ENCODE data around the gene TPCN2.

Gene TPCN2

GRCh38 chr11:69173331-69173730 is 124.6 kb downstream of the TPCN2 start:
- no peaks in the 10 kb centered on the region for H3K27me3 ChIP-seq (ENCODE audit: control insufficient read depth, insufficient read depth, low read length)
- H3K36me3 ChIP-seq (ENCODE audit: control insufficient read depth, insufficient read depth, low read length), result no peaks in the 10 kb centered on the region
- no peak overlapping the region for H3K9ac ChIP-seq (ENCODE audit: low read length)
- no peaks in the 10 kb centered on the region for H3K9me3 ChIP-seq (ENCODE audit: control insufficient read depth, low read length)
- H3K4me1 ChIP-seq (ENCODE audit: control insufficient read depth, insufficient read depth, low read length), result no peaks in the 10 kb centered on the region
- no peak overlapping the region for H3K4me3 ChIP-seq (ENCODE audit: low read length)

GRCh38 chr11:69173925-69174581 is 125.3 kb downstream of the TPCN2 start:
- H3K4me1 ChIP-seq (ENCODE audit: control insufficient read depth, insufficient read depth, low read length), result no peaks in the 10 kb centered on the region
- H3K9me3 ChIP-seq (ENCODE audit: control insufficient read depth, low read length), result no peaks in the 10 kb centered on the region

DNA sequence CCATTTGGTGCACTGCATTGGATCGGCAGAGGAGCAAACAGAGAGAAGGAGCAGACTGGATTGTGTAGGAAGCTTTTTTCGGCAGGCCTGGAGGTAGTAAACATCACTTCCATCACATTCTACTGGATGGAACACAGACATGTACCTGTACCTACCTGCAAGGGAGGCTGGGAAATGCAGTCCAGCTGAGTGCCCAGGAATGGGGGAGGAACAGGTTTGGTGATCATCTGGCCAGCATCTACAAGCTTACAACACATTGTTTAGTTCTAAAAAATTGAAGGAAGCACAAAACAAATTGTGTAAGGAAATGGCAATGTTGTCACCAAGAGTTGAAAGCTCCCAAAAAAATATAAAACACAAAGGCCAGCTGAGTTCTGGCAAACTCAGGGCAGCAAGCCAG is 126.1 kb downstream of the TPCN2 start:
- no peaks in the 10 kb centered on the region for H3K4me1 ChIP-seq (ENCODE audit: control insufficient read depth, insufficient read depth, low read length)
- H3K27me3 ChIP-seq (ENCODE audit: control insufficient read depth, insufficient read depth, low read length), result peaks cover 8% of the 10 kb centered on the region
- H3K4me3 ChIP-seq (ENCODE audit: low read length), result no peak overlapping the region
- H3K9me3 ChIP-seq (ENCODE audit: control insufficient read depth, low read length), result no peaks in the 10 kb centered on the region
- H3K9ac ChIP-seq (ENCODE audit: low read length), result no peak overlapping the region
- no peaks in the 10 kb centered on the region for H3K36me3 ChIP-seq (ENCODE audit: control insufficient read depth, insufficient read depth, low read length)

More at GRCh38 chr11:69173925-69174581, 125.3 kb downstream of the TPCN2 start:
- Histone ChIP-seq H3K9ac (ENCODE audit: low read length) (no peak overlapping the region), H3K36me3 (ENCODE audit: control insufficient read depth, insufficient read depth, low read length) (no peaks in the 10 kb centered on the region), H3K4me3 (ENCODE audit: low read length) (no peak overlapping the region), H3K27me3 (ENCODE audit: control insufficient read depth, insufficient read depth, low read length) (peaks cover 1% of the 10 kb centered on the region)

DNA sequence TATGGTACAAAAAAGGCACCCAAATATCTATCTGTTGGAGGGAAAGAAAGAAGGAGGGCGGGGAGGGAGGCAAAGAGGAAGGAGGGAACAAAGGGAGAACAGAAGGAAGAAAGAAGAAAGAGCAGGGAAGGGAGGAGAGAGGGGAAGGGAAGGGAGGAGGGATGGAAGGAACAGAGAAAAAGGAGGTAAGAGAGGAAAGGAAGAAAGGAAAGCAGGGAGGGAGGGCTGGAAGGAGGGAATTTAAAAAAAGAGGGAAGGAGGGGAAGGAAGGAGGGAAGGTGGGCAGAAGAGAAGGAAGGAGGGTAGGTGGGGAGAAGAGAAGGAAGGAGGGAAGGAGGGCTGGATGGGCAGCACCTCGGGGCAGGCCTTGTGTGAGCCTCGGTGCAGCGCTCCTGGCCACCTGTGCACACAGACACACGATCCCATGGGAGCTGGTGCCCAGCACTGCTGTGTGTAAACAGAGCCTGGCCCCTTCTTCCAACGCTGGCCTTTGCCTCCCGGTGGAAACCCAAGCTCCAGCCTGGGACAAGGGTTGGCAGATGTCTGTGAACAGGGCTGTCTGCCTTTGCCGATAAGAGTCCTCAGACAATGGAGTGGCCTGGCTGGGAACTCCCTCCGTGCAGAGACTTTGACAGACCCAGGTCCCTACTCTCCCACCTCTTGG is 130.2 kb downstream of the TPCN2 start:
- Histone ChIP-seq H3K9ac (ENCODE audit: low read length) (no peak overlapping the region), H3K4me3 (ENCODE audit: low read length) (no peak overlapping the region), H3K9me3 (ENCODE audit: control insufficient read depth, low read length) (no peaks in the 10 kb centered on the region), H3K36me3 (ENCODE audit: control insufficient read depth, insufficient read depth, low read length) (no peaks in the 10 kb centered on the region), H3K27me3 (ENCODE audit: control insufficient read depth, insufficient read depth, low read length) (peaks cover 11% of the 10 kb centered on the region), H3K4me1 (ENCODE audit: control insufficient read depth, insufficient read depth, low read length) (no peaks in the 10 kb centered on the region)

DNA sequence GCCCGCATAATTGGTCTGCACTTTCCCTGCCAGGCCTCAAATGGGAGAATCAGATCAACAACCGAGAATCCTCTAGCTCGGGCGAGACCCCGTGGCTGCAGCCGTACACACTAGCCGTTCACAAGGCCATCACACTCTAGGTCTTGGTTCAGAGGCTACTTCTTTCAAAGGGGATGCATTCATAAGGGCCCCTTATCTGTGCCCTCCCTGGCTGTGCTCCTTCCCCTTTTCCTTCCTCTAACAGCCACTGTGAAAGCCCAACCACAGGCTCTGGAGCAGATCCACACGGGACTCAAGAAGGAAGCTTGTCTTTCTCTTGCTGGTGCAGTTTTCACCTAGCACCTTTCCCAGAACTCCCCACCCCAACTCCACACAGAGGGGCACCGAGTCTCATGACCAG is 131.5 kb downstream of the TPCN2 start:
- Histone ChIP-seq H3K9me3 (ENCODE audit: control insufficient read depth, low read length) (no peaks in the 10 kb centered on the region), H3K36me3 (ENCODE audit: control insufficient read depth, insufficient read depth, low read length) (no peaks in the 10 kb centered on the region), H3K4me1 (ENCODE audit: control insufficient read depth, insufficient read depth, low read length) (no peaks in the 10 kb centered on the region), H3K27me3 (ENCODE audit: control insufficient read depth, insufficient read depth, low read length) (peaks cover 11% of the 10 kb centered on the region), H3K4me3 (ENCODE audit: low read length) (no peak overlapping the region), H3K9ac (ENCODE audit: low read length) (no peak overlapping the region)

DNA sequence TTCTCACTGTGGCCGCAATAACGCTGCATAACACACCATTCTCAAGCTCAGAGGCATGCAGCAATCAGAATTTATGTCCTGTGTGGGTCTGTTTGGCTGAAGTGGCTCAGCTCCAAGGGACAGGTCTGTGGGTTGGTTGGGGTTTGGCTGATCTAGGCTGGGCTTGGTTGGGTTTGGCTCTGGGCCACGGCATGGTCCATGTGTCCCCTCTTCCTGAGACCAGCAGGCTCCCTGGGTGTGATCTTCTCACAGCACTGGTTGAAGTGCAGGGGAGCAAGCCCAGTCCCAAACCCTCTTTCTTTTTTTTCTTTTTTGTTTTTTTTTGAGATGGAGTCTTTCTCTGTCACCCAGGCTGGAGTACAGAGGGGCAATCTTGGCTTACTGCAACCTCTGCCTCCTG is 132.0 kb downstream of the TPCN2 start:
- no peak overlapping the region for H3K9ac ChIP-seq (ENCODE audit: low read length)
- no peaks in the 10 kb centered on the region for H3K9me3 ChIP-seq (ENCODE audit: control insufficient read depth, low read length)
- no peak overlapping the region for H3K4me3 ChIP-seq (ENCODE audit: low read length)
- H3K36me3 ChIP-seq (ENCODE audit: control insufficient read depth, insufficient read depth, low read length), result no peaks in the 10 kb centered on the region
- H3K27me3 ChIP-seq (ENCODE audit: control insufficient read depth, insufficient read depth, low read length), result peaks cover 11% of the 10 kb centered on the region
- H3K4me1 ChIP-seq (ENCODE audit: control insufficient read depth, insufficient read depth, low read length), result no peaks in the 10 kb centered on the region

- H3K4me3 ChIP-seq (ENCODE audit: low read length), result no peak overlapping the region
- no peaks in the 10 kb centered on the region for H3K9me3 ChIP-seq (ENCODE audit: control insufficient read depth, low read length)
- H3K9ac ChIP-seq (ENCODE audit: low read length), result no peak overlapping the region
- H3K4me1 ChIP-seq (ENCODE audit: control insufficient read depth, insufficient read depth, low read length), result no peaks in the 10 kb centered on the region
- H3K36me3 ChIP-seq (ENCODE audit: control insufficient read depth, insufficient read depth, low read length), result no peaks in the 10 kb centered on the region
- H3K27me3 ChIP-seq (ENCODE audit: control insufficient read depth, insufficient read depth, low read length), result peaks cover 11% of the 10 kb centered on the region
Measured at GRCh38 chr11:69183613-69184012, 134.9 kb downstream of the TPCN2 start.

Measured in mucosa of stomach (tissue), 1 donor.